Neutrophil (primary cell): Measurements from ENCODE around the gene WRAP53.

Experiments used
- H3K27ac ChIP-seq: fragments of 200-600 bp; sonication (generic); 2 replicates; pipeline ENCODE4 v1.5.1; 2016; ENCODE audit warnings: mild to moderate bottlenecking, moderate library complexity
- H3K27me3 ChIP-seq: fragments of 200-600 bp; sonication (generic); 2 replicates; pipeline ENCODE4 v1.6.0; 2016; ENCODE audit warnings: mild to moderate bottlenecking
- H3K36me3 ChIP-seq: fragments of 200-600 bp; sonication (generic); 2 replicates; pipeline ENCODE4 v1.5.1; 2017
- H3K4me1 ChIP-seq, 2 experiments: fragments of 200-600 bp in 1 of 2; sonication (generic) in 1 of 2; 1 replicate in 1 of 2; 2 replicates in 1 of 2; pipeline versions ENCODE4 v1.5.1 to v1.6.1; 2013 to 2016; ENCODE audit warnings: low read depth in 1 of 2, low read length in 1 of 2, mild to moderate bottlenecking in 1 of 2, moderate library complexity in 1 of 2; ENCODE audit not compliant: control insufficient read depth in 1 of 2, insufficient read depth in 1 of 2
- H3K4me3 ChIP-seq, 2 experiments: fragments of 200-600 bp in 1 of 2; sonication (generic) in 1 of 2; 1 replicate in 1 of 2; 2 replicates in 1 of 2; pipeline ENCODE4 v1.5.1; 2013 to 2016; ENCODE audit warnings: low read depth in 1 of 2, low read length in 1 of 2, mild to moderate bottlenecking in 1 of 2, moderate library complexity in 1 of 2
- H3K9me3 ChIP-seq: fragments of 200-600 bp; sonication (generic); 2 replicates; pipeline ENCODE4 v1.5.1; 2016
- CTCF ChIP-seq: fragments of 200-600 bp; sonication (generic); IDR thresholded peaks from 2 replicates; pipeline ENCODE4 v1.5.1; 2016; ENCODE audit warnings: antibody characterized with exemption

The WRAP53 gene

GRCh38 chr17:7685533-7686221 lies 2.6 kb upstream of the WRAP53 start:
- peak; percentile 30 for TF ChIP-seq CTCF
- H3K9me3 ChIP-seq: no peaks in the 10 kb centered on the region
- peak overlapping the region; percentile 95 for H3K27ac ChIP-seq
- H3K36me3 ChIP-seq: no peaks in the 10 kb centered on the region
- peaks cover 32 to 39% of the 10 kb centered on the region in 2 experiments for H3K4me1 ChIP-seq
- H3K27me3 ChIP-seq: no peaks in the 10 kb centered on the region
- H3K4me3 ChIP-seq: peak overlapping the region; percentile 70 to 93

- Histone ChIP-seq H3K9me3 (no peaks in the 10 kb centered on the region), H3K4me3 (peak overlapping the region; percentile 70 to 93), H3K36me3 (no peaks in the 10 kb centered on the region), H3K4me1 (peaks cover 32 to 39% of the 10 kb centered on the region in 2 experiments), H3K27ac (peak overlapping the region; percentile 95), H3K27me3 (no peaks in the 10 kb centered on the region)
- TF ChIP-seq CTCF: no peak
Observed at GRCh38 chr17:7686222-7687071, 1.8 kb upstream of the WRAP53 start.

GRCh38 chr17:7687072-7687907 lies 987 bp upstream of the WRAP53 start, which contains the start of gene TP53:
Gene TP53, minus strand, starts transcription at chr17:7687490. Its CDS starts 10,896 bp downstream, at chr17:7676594.
- no peak for TF ChIP-seq CTCF
- peak within 1 kb of the TSS; percentile 95 for H3K27ac ChIP-seq
- H3K4me3 ChIP-seq: peak within 1 kb of the TSS; percentile 70 to 93
- H3K9me3 ChIP-seq: no peaks in the 10 kb centered on the region
- peaks cover 6% of the 10 kb centered on the region for H3K36me3 ChIP-seq
- H3K4me1 ChIP-seq: peaks cover 32 to 39% of the 10 kb centered on the region in 2 experiments
- no peaks in the 10 kb centered on the region for H3K27me3 ChIP-seq

GRCh38 chr17:7688808-7689316 lies 585 bp downstream of the WRAP53 start:
- Histone ChIP-seq H3K36me3 (peaks cover 8% of the 10 kb centered on the region), H3K4me3 (peak overlapping the region; percentile 70 to 93), H3K27ac (peak overlapping the region; percentile 95), H3K9me3 (no peaks in the 10 kb centered on the region), H3K27me3 (no peaks in the 10 kb centered on the region), H3K4me1 (peaks cover 32 to 39% of the 10 kb centered on the region in 2 experiments)
- TF ChIP-seq CTCF: no peak

GRCh38 chr17:7695586-7695985 lies 7.3 kb downstream of the WRAP53 start:
- Histone ChIP-seq H3K36me3 (peaks cover 9% of the 10 kb centered on the region), H3K4me3 (no peak overlapping the region), H3K27me3 (no peaks in the 10 kb centered on the region), H3K9me3 (no peaks in the 10 kb centered on the region), H3K27ac (no peak overlapping the region), H3K4me1 (no peaks in the 10 kb centered on the region)
- TF ChIP-seq CTCF: no peak
